ENCODE results near the gene HM13. TPM values are rescaled to one million over a fixed set of nuclear protein-coding genes. Genes with fewer than 3 reads are reported as not detected.
A peak's percentile ranks its signal among the peaks of the same experiment; 100 is the strongest.

HM13 gene
- total and polyA plus RNA-seq, 3 experiments from 2014 or later, result 153 to 167 (median 166) TPM

DNA sequence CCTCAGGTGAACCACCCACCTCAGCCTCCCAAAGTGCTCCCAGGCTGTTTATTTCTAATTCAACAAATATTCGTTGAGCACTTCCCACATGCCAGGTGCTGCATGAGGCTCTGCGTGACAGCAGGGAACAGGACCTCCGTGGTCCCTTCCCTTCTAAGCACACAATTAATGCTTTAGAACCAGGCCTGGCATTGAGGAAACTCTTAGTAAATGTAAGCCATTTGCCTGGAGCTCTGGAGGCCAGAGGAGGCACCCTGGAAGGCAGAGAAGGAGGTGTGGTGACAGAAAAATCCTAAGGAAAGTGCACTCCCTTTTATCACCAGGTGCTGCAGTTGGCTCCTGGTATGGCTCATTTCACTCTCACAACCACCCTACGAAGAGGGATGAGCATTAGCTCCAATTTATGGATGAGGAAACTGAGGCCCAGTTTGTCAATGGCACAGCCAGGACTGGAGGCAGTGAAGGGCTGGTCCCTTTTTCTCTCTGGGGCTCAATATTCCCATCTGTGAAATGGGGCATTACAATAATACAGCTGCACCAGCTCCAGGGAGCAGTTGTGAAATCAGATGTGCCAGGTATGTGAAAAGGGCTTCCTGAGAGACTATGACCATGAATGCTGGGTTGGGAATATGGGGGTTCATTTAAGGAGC is 82.7 kb downstream of the HM13 start:
- Histone ChIP-seq H3K9me3 (ENCODE audit: low read length) (no peaks in the 10 kb centered on the region), H3K27me3 (ENCODE audit: insufficient read depth, low read length, poor library complexity, severe bottlenecking) (no peaks in the 10 kb centered on the region), H3K36me3 (ENCODE audit: insufficient read depth, low read length) (no peaks in the 10 kb centered on the region), H3K4me3 (ENCODE audit: low read length) (no peak overlapping the region), H3K27ac (ENCODE audit: low read depth, low read length) (peak overlapping the region; percentile 16), H3K4me1 (ENCODE audit: insufficient read depth, low read length) (no peaks in the 10 kb centered on the region)
- H3K4me3 Mint-ChIP-seq, result no peak overlapping the region
- H3K27me3 Mint-ChIP-seq, result peaks cover 6 to 9% of the 10 kb centered on the region in 2 donors
- ChIA-PET POLR2A (no interaction called here), CTCF (interaction anchor here (1.4 to 23.1 kb wide), 2 partner anchors 16 to 31 kb away, joined by 3 to 887 read pairs; no protein-coding TSS in a partner anchor)
- no peaks in the 10 kb centered on the region for H3K4me1 Mint-ChIP-seq
- no peaks in the 10 kb centered on the region for H3K9me3 Mint-ChIP-seq
- no peak for DNase-seq
- H3K36me3 Mint-ChIP-seq, result no peaks in the 10 kb centered on the region
- H3K27ac Mint-ChIP-seq, result no peak overlapping the region

DNA sequence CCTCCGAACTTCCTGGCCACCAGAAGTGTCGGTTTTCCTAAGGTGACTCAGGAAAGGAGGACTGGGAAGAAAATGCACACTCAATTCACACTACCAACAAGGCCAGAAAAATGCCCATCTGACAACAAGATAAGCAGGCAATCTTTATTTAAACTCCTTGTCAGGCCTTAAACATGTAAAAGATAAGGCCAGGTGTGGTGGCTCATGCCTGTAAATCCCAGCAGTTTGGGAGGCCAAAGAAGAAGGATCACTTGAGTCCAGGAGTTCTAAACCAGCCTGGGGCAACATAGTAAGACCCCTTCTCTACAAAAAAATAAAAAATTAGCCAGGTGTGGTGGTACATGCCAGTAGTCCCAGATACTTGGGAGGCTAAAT is 83.2 kb downstream of the HM13 start:
- Histone ChIP-seq H3K27me3 (ENCODE audit: insufficient read depth, low read length, poor library complexity, severe bottlenecking) (no peaks in the 10 kb centered on the region), H3K27ac (ENCODE audit: low read depth, low read length) (no peak overlapping the region), H3K36me3 (ENCODE audit: insufficient read depth, low read length) (no peaks in the 10 kb centered on the region), H3K9me3 (ENCODE audit: low read length) (no peaks in the 10 kb centered on the region), H3K4me1 (ENCODE audit: insufficient read depth, low read length) (no peaks in the 10 kb centered on the region), H3K4me3 (ENCODE audit: low read length) (no peak overlapping the region)
- CTCF ChIA-PET, result interaction anchor here (23.1 kb wide), 1 partner anchor 32 kb away, joined by 887 read pairs; no protein-coding TSS in a partner anchor
- no peaks in the 10 kb centered on the region for H3K36me3 Mint-ChIP-seq
- peaks cover under 1 to 2% (median under 1%) of the 10 kb centered on the region in 3 donors for H3K4me1 Mint-ChIP-seq
- H3K9me3 Mint-ChIP-seq, result no peaks in the 10 kb centered on the region
- POLR2A ChIA-PET, result no interaction called here
- no peak overlapping the region for H3K27ac Mint-ChIP-seq
- DNase-seq, result no peak
- peaks cover 8 to 9% of the 10 kb centered on the region in 2 donors for H3K27me3 Mint-ChIP-seq
- H3K4me3 Mint-ChIP-seq, result no peak overlapping the region

GRCh38 chr20:31602431-31602778 is 88.2 kb downstream of the HM13 start:
- ChIA-PET POLR2A (interaction anchor here (1.4 kb wide), 1 partner anchor 30 kb away, joined by 5 read pairs; no protein-coding TSS in a partner anchor), CTCF (interaction anchor here (0.7 to 23.1 kb wide), 3 partner anchors 10 to 59 kb away, joined by 3 to 887 read pairs (median 47); no protein-coding TSS in a partner anchor)
- peaks cover 16% of the 10 kb centered on the region for H3K4me1 ChIP-seq (ENCODE audit: insufficient read depth, low read length)
- no peaks in the 10 kb centered on the region for H3K9me3 ChIP-seq (ENCODE audit: low read length)
- peaks cover 26 to 37% (median 28%) of the 10 kb centered on the region in 3 donors for H3K4me1 Mint-ChIP-seq
- H3K36me3 ChIP-seq (ENCODE audit: insufficient read depth, low read length), result no peaks in the 10 kb centered on the region
- no peak overlapping the region for H3K27ac ChIP-seq (ENCODE audit: low read depth, low read length)
- peaks cover 17% of the 10 kb centered on the region for H3K27me3 ChIP-seq (ENCODE audit: insufficient read depth, low read length, poor library complexity, severe bottlenecking)
- H3K4me3 ChIP-seq (ENCODE audit: low read length), result no peak overlapping the region
- H3K27me3 Mint-ChIP-seq, result peaks cover 23 to 36% of the 10 kb centered on the region in 2 donors
- H3K9me3 Mint-ChIP-seq, result no peaks in the 10 kb centered on the region
- peak overlapping the region in 5 of 7 donors; percentile 40 to 73 (median 60) for H3K4me3 Mint-ChIP-seq
- DNase-seq, result no peak
- peaks cover 0 to 3% (median 0%) of the 10 kb centered on the region in 3 donors for H3K36me3 Mint-ChIP-seq
- H3K27ac Mint-ChIP-seq, result peak overlapping the region in 4 of 8 donors; percentile 13 to 57 (median 45)

- H3K4me3 ChIP-seq (ENCODE audit: low read length), result no peak overlapping the region
- H3K27me3 ChIP-seq (ENCODE audit: insufficient read depth, low read length, poor library complexity, severe bottlenecking), result peaks cover 17% of the 10 kb centered on the region
- H3K27ac Mint-ChIP-seq, result peak overlapping the region in 7 of 8 donors; percentile 41 to 85 (median 63)
- POLR2A ChIA-PET, result interaction anchor here (0.6 to 1.4 kb wide), 2 partner anchors 30 to 32 kb away, joined by 3 to 5 read pairs; no protein-coding TSS in a partner anchor
- no peaks in the 10 kb centered on the region for H3K9me3 ChIP-seq (ENCODE audit: low read length)
- no peaks in the 10 kb centered on the region for H3K36me3 ChIP-seq (ENCODE audit: insufficient read depth, low read length)
- H3K4me3 Mint-ChIP-seq, result peak overlapping the region; percentile 33 to 81 (median 60)
- CTCF ChIA-PET, result interaction anchor here (0.7 to 23.1 kb wide), 4 partner anchors 10 to 121 kb away, joined by 3 to 887 read pairs (median 26); no protein-coding TSS in a partner anchor
- H3K4me1 Mint-ChIP-seq, result peaks cover 26 to 37% (median 28%) of the 10 kb centered on the region in 3 donors
- DNase-seq, result peak in 4 of 5 donors; percentile 21 to 75 (median 36)
- H3K27ac ChIP-seq (ENCODE audit: low read depth, low read length), result no peak overlapping the region
- peaks cover 0 to 3% (median 0%) of the 10 kb centered on the region in 3 donors for H3K36me3 Mint-ChIP-seq
- H3K9me3 Mint-ChIP-seq, result no peaks in the 10 kb centered on the region
- H3K4me1 ChIP-seq (ENCODE audit: insufficient read depth, low read length), result peaks cover 16% of the 10 kb centered on the region
- peaks cover 28 to 41% of the 10 kb centered on the region in 2 donors for H3K27me3 Mint-ChIP-seq
Observed at GRCh38 chr20:31602779-31603441, 88.7 kb downstream of the HM13 start.

- peak overlapping the region in 7 of 8 donors; percentile 72 to 95 (median 89) for H3K27ac Mint-ChIP-seq
- no peaks in the 10 kb centered on the region for H3K9me3 ChIP-seq (ENCODE audit: low read length)
- peaks cover 26 to 37% (median 28%) of the 10 kb centered on the region in 3 donors for H3K4me1 Mint-ChIP-seq
- peaks cover 18% of the 10 kb centered on the region for H3K27me3 ChIP-seq (ENCODE audit: insufficient read depth, low read length, poor library complexity, severe bottlenecking)
- H3K36me3 Mint-ChIP-seq, result peaks cover 0 to 3% (median 0%) of the 10 kb centered on the region in 3 donors
- H3K4me1 ChIP-seq (ENCODE audit: insufficient read depth, low read length), result peaks cover 16% of the 10 kb centered on the region
- ChIA-PET CTCF (interaction anchor here (1.0 to 23.1 kb wide), 4 partner anchors 9 to 120 kb away, joined by 3 to 887 read pairs (median 26); no protein-coding TSS in a partner anchor), POLR2A (interaction anchor here (0.6 to 2.2 kb wide), 4 partner anchors 9 to 33 kb away, joined by 3 to 15 read pairs (median 3); no protein-coding TSS in a partner anchor)
- DNase-seq, result peak; percentile 60 to 89 (median 77)
- H3K4me3 ChIP-seq (ENCODE audit: low read length), result peak overlapping the region; percentile 82
- peak overlapping the region; percentile 85 to 98 (median 90) for H3K4me3 Mint-ChIP-seq
- H3K9me3 Mint-ChIP-seq, result no peaks in the 10 kb centered on the region
- H3K27ac ChIP-seq (ENCODE audit: low read depth, low read length), result peak overlapping the region; percentile 71
- no peaks in the 10 kb centered on the region for H3K36me3 ChIP-seq (ENCODE audit: insufficient read depth, low read length)
- H3K27me3 Mint-ChIP-seq, result peaks cover 29 to 48% of the 10 kb centered on the region in 2 donors
Observed at GRCh38 chr20:31603822-31604566, 89.8 kb downstream of the HM13 start.

GRCh38 chr20:31604567-31605030 is 90.4 kb downstream of the HM13 start:
- peak overlapping the region; percentile 71 for H3K27ac ChIP-seq (ENCODE audit: low read depth, low read length)
- H3K4me3 ChIP-seq (ENCODE audit: low read length), result peak overlapping the region; percentile 82
- ChIA-PET CTCF (interaction anchor here (1.0 to 23.1 kb wide), 3 partner anchors 8 to 119 kb away, joined by 3 to 887 read pairs (median 47); no protein-coding TSS in a partner anchor), POLR2A (interaction anchor here (1.2 to 2.2 kb wide), 3 partner anchors 8 to 32 kb away, joined by 3 to 15 read pairs (median 3); no protein-coding TSS in a partner anchor)
- peaks cover 26 to 37% (median 28%) of the 10 kb centered on the region in 3 donors for H3K4me1 Mint-ChIP-seq
- peaks cover 29 to 48% of the 10 kb centered on the region in 2 donors for H3K27me3 Mint-ChIP-seq
- peaks cover 16% of the 10 kb centered on the region for H3K4me1 ChIP-seq (ENCODE audit: insufficient read depth, low read length)
- H3K36me3 ChIP-seq (ENCODE audit: insufficient read depth, low read length), result no peaks in the 10 kb centered on the region
- no peak for DNase-seq
- H3K27me3 ChIP-seq (ENCODE audit: insufficient read depth, low read length, poor library complexity, severe bottlenecking), result peaks cover 20% of the 10 kb centered on the region
- no peaks in the 10 kb centered on the region for H3K9me3 ChIP-seq (ENCODE audit: low read length)
- H3K4me3 Mint-ChIP-seq, result peak overlapping the region; percentile 85 to 98 (median 90)
- peaks cover 0 to 3% (median 0%) of the 10 kb centered on the region in 3 donors for H3K36me3 Mint-ChIP-seq
- no peaks in the 10 kb centered on the region for H3K9me3 Mint-ChIP-seq
- H3K27ac Mint-ChIP-seq, result peak overlapping the region in 7 of 8 donors; percentile 78 to 95 (median 89)
